ENCODE results near the gene BANF1. TPM values are rescaled to one million over a fixed set of nuclear protein-coding genes. Genes with fewer than 3 reads are reported as not detected.

BANF1 gene
- total and polyA plus RNA-seq, 2 experiments from 2014 or later, result 77.0 to 496 TPM

- H3K4me3 ChIP-seq, result no peak overlapping the region
- H3K4me1 ChIP-seq (ENCODE audit: low read depth), result no peaks in the 10 kb centered on the region
- no peaks in the 10 kb centered on the region for H3K9me3 ChIP-seq (ENCODE audit: low read depth)
- no peaks in the 10 kb centered on the region for H3K27me3 ChIP-seq
- no peak overlapping the region for H3K27ac ChIP-seq
- H3K36me3 ChIP-seq, result no peaks in the 10 kb centered on the region
- peak; percentile 94 to 98 for DNase-seq (ENCODE audit: low read depth in 1 of 2, low spot score in 1 of 2)
- peak; percentile 98 for TF ChIP-seq CTCF (IDR thresholded peaks at IDR 0.05; ENCODE audit: low read depth, low read length)
These were observed 13.3 kb upstream of the BANF1 start for GRCh38 chr11:65988791-65989592.

DNA sequence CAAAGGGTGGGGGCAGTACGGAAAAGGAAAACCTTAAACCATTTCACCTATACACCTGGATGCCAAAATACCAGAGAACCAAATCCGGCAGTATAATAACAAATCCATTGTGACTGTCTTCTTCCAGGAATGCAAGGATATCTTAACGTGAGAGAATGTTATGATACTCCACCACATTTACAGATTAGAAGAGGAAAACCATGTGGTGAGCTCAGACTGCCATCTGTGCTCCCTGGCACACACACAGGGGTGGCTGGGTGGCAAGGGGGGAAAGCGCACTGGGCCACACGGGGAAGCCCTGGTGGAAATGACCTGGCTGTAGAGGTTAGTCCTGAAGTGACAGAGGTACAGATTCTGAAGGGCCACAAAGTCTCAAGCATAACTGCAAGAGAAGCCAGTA is 10.2 kb upstream of the BANF1 start:
- no peak for TF ChIP-seq CTCF (IDR thresholded peaks at IDR 0.05; ENCODE audit: low read depth, low read length)
- H3K27ac ChIP-seq, result no peak overlapping the region
- no peak for DNase-seq (ENCODE audit: low read depth in 1 of 2, low spot score in 1 of 2)
- no peaks in the 10 kb centered on the region for H3K4me1 ChIP-seq (ENCODE audit: low read depth)
- H3K27me3 ChIP-seq, result no peaks in the 10 kb centered on the region
- no peaks in the 10 kb centered on the region for H3K36me3 ChIP-seq
- no peak overlapping the region for H3K4me3 ChIP-seq
- H3K9me3 ChIP-seq (ENCODE audit: low read depth), result no peaks in the 10 kb centered on the region

DNA sequence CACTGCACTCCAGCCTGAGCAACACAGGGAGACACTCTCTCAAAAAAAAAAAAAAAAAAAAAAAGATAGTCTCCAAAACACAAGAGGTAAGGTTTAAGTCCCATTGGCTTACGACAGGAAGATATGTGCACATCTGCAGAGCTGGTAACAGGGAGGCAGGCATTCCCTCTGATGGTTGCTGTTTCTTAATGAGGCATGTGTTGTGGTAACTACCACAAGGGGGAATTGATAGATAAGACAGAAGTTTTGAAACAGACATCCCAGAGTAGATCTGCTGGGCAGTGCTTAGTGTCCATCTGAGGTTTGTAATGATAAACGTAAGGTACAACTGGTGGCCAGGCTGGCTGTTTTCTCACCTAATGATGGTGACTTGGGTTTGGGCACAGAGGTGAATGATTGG is 5.0 kb upstream of the BANF1 start:
- H3K4me1 ChIP-seq (ENCODE audit: low read depth), result no peaks in the 10 kb centered on the region
- DNase-seq (ENCODE audit: low read depth in 1 of 2, low spot score in 1 of 2), result peak in 1 of 2 donors; percentile 33
- H3K4me3 ChIP-seq, result no peak overlapping the region
- no peaks in the 10 kb centered on the region for H3K27me3 ChIP-seq
- no peak for TF ChIP-seq CTCF (IDR thresholded peaks at IDR 0.05; ENCODE audit: low read depth, low read length)
- peaks cover 28% of the 10 kb centered on the region for H3K36me3 ChIP-seq
- H3K9me3 ChIP-seq (ENCODE audit: low read depth), result no peaks in the 10 kb centered on the region
- H3K27ac ChIP-seq, result no peak overlapping the region

DNA sequence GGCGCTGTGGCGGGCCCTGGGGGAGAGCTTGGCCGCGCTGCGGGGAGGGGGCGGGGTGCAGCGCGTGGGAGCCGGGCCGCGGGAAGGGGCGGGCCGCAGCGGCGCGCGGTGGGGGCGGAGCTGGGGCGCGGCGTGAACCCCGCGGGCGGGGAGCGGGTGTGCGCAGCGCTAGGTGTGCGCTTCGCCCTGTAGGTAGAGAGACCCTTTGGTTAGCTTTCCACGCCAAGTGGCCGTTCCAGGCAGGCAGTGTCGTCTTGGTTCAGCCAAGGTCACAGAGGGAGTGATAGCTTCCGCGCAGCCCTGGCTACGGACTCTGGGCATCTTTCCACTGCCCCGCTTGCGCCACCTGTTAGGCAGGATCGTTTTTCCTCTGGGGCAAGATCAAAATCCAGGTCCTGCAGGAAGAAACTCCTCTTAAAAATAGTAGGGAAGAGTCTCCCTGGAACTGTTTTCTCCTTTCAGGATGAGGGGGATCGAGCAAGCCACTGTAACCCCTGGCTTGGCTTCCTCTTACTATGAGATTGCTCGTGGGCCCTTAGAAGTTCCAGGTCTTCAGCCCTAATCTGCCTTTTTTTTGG is 434 bp downstream of the BANF1 start:
- Histone ChIP-seq H3K27ac (peak overlapping the region; percentile 98), H3K4me1 (ENCODE audit: low read depth) (no peaks in the 10 kb centered on the region), H3K27me3 (no peaks in the 10 kb centered on the region), H3K4me3 (peak overlapping the region; percentile 55), H3K36me3 (peaks cover 26% of the 10 kb centered on the region), H3K9me3 (ENCODE audit: low read depth) (no peaks in the 10 kb centered on the region)
- DNase-seq (ENCODE audit: low read depth in 1 of 2, low spot score in 1 of 2), result peak; percentile 57
- no peak for TF ChIP-seq CTCF (IDR thresholded peaks at IDR 0.05; ENCODE audit: low read depth, low read length)

DNA sequence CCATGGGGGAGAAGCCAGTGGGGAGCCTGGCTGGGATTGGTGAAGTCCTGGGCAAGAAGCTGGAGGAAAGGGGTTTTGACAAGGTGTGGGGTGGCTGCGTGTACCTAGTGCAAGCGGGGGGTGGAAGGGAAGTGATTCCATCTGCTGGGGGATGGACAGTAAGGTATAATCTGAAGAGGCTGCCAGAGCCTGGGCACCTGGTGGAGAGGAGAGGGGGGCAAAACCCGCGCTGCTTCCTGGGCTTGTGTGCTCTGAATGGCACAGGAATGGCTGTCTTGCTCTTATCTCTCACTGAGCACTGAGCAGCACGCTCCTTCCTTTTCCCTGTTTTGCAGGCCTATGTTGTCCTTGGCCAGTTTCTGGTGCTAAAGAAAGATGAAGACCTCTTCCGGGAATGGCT is 988 bp downstream of the BANF1 start:
- no peak for DNase-seq (ENCODE audit: low read depth in 1 of 2, low spot score in 1 of 2)
- H3K36me3 ChIP-seq, result peaks cover 22% of the 10 kb centered on the region
- no peaks in the 10 kb centered on the region for H3K27me3 ChIP-seq
- no peak for TF ChIP-seq CTCF (IDR thresholded peaks at IDR 0.05; ENCODE audit: low read depth, low read length)
- no peaks in the 10 kb centered on the region for H3K4me1 ChIP-seq (ENCODE audit: low read depth)
- H3K4me3 ChIP-seq, result peak overlapping the region; percentile 55
- peak overlapping the region; percentile 98 for H3K27ac ChIP-seq
- no peaks in the 10 kb centered on the region for H3K9me3 ChIP-seq (ENCODE audit: low read depth)
